Lower leg skin (tissue), 4 donors: ENCODE results near the gene MEGF8. TPM values are rescaled to one million over a fixed set of nuclear protein-coding genes. Genes with fewer than 3 reads are reported as not detected.

Experiments used
- DNase-seq, 2 donors: peaks; one replicate each; pipeline ENCODE4 v3.0.0-alpha.2; 2019; ENCODE audit warnings: low spot score in 2 of 2
- H3K4me3 ChIP-seq: fragments of 200-600 bp; sonication (generic); 2 replicates; pipeline ENCODE4 v1.5.1; 2017; ENCODE audit warnings: mild to moderate bottlenecking, low read depth; ENCODE audit not compliant: poor library complexity, severe bottlenecking
- POLR2A ChIP-seq, 2 donors: fragments of 450-650 bp; IDR thresholded peaks; one replicate each; pipeline ENCODE4 v1.6.1; 2016 to 2017; ENCODE audit warnings: antibody characterized with exemption in 2 of 2, mild to moderate bottlenecking in 1 of 2, moderate library complexity in 1 of 2
- WGBS, 2 donors: methylation state at CpG; one replicate each; pipeline ENCODE4 v1.1.5; 2018; 5-methylcytosine and 5-hydroxymethylcytosine counted together
- intact Hi-C: fragments of 100-400 bp; cut with DNase I; formaldehyde crosslinking; loops from one replicate; pipeline ENCODE4 v1.15.0; 2023; ENCODE audit warnings: low total_unique reads
- total RNA-seq, 4 donors: library from RNA; depleted of rRNA; stranded (reverse); fragments of >200 nt; gene quantifications; one replicate each; pipeline ENCODE4 v1.1.0, GENCODE V29; 2016
- TF ChIP-seq, protein P1 (sequence below), 3 donors: fragments of 450-650 bp; IDR thresholded peaks; one replicate each; pipeline ENCODE4 v1.5.1; 2016; ENCODE audit warnings: antibody characterized with exemption in 3 of 3, mild to moderate bottlenecking in 3 of 3, moderate library complexity in 2 of 3

MEGF8 gene
- total RNA-seq, 4 donors from 2014 or later: 6.1 to 14.1 (median 12.0) TPM

DNA sequence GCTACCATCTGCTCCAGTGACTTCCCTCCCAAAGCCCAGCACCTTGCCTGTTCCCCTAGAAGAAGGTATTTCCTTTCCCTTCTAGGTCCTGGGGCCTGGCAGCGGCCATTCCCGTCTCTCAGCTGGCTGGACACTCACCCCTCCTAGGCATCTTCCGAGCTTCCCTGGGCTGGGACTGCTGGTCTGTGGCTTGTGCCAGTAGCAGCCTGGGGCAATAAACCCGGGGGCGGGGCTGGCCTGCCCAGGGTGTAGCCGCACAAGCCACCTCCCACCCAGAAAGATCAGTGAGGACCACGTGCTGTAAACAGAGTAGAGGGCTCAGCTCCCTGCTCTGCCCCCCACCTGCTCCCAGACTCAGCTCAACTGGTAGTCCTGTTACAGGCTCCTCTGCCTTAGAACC, 86.8 kb downstream of the MEGF8 start:
- TF ChIP-seq POLR2A (IDR thresholded peaks at IDR 0.05): no peak
- TF ChIP-seq, protein P1, sequence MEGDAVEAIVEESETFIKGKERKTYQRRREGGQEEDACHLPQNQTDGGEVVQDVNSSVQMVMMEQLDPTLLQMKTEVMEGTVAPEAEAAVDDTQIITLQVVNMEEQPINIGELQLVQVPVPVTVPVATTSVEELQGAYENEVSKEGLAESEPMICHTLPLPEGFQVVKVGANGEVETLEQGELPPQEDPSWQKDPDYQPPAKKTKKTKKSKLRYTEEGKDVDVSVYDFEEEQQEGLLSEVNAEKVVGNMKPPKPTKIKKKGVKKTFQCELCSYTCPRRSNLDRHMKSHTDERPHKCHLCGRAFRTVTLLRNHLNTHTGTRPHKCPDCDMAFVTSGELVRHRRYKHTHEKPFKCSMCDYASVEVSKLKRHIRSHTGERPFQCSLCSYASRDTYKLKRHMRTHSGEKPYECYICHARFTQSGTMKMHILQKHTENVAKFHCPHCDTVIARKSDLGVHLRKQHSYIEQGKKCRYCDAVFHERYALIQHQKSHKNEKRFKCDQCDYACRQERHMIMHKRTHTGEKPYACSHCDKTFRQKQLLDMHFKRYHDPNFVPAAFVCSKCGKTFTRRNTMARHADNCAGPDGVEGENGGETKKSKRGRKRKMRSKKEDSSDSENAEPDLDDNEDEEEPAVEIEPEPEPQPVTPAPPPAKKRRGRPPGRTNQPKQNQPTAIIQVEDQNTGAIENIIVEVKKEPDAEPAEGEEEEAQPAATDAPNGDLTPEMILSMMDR (IDR thresholded peaks at IDR 0.05): no peak
- intact Hi-C loops: no loop called here
- no peak overlapping the region for H3K4me3 ChIP-seq
- DNase-seq: no peak
- WGBS, 2 donors: 46 to 47% methylated on average over 7 of the region's 7 CpGs

DNA sequence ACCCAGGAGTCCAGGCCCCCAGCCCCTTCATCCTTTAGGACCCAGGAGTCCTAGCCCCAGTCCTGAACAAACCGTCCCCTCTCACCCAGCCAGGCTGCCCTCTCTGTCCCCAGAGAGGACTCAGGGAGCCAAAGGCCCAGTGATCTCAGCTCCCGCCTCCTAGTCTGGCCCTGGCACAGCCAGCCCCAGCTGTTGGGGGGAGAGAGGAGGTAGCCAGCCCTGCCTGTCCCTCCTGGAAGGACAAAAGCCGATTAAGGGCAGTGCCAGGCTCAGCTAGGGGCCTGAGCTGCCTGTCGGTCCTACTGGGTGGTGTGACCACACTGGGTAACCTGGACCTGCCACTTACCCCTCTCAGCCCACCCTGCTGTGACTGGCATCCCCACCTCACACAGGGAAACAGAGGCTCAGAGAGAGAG, 87.2 kb downstream of the MEGF8 start:
- intact Hi-C loops: no loop called here
- no peak overlapping the region for H3K4me3 ChIP-seq
- DNase-seq: no peak
- TF ChIP-seq POLR2A (IDR thresholded peaks at IDR 0.05): no peak
- TF ChIP-seq, protein P1 (IDR thresholded peaks at IDR 0.05): no peak
- 68 to 84% methylated on average over 2 to 4 of the region's 4 CpGs for whole genome bisulfite sequencing, 2 donors

DNA sequence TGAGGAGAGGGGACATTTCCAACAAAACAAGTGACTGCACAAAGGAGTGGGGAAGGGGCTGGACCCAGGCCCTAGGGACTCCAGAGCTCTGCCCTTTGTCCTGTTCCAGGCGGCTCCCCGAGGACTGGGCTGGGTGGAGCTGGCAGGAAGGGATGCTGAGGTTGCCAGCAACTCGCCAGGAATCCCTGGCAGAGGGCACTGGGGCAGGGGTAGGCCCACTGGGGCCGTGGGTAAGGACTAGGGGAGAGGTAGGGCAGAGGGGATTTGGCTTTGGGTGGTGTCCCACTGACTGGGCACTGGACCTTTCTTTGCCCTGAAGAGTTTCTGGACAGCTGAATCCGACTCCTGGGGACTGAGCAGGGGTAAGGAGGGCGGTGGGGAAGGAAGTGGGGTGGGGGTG, 93.9 kb downstream of the MEGF8 start:
- 36 to 49% methylated on average over 6 of the region's 6 CpGs for WGBS, 2 donors
- intact Hi-C loops: no loop called here
- DNase-seq: no peak
- no peak overlapping the region for H3K4me3 ChIP-seq
- no peak for TF ChIP-seq POLR2A (IDR thresholded peaks at IDR 0.05)
- TF ChIP-seq, protein P1 (IDR thresholded peaks at IDR 0.05): no peak

DNA sequence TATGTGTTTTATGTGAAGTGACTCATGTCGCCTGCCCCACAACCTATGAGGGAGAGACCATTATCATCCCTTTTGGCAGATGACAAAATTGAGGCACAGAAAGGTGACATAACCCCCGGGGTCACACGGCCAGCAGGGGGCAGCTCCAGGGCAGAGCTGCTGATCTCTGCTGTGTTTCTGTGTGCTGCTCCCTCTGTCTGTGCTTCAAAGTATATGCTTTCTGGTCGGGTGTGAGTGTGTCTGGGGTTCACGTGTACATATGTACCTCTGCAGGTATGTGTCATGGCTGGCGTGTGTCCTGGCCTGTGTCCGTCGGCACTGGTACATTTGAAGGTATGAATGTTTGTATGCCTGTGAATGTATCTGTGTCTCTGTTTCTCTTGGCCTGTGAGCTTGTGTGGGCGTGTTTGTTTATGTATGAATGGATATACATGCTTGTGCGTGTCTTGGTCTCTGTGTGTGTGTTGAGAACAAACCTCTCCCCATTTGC, 94.7 kb downstream of the MEGF8 start:
- H3K4me3 ChIP-seq: no peak overlapping the region
- intact Hi-C loops: no loop called here
- TF ChIP-seq, protein P1 (IDR thresholded peaks at IDR 0.05): no peak
- TF ChIP-seq POLR2A (IDR thresholded peaks at IDR 0.05): no peak
- no peak for DNase-seq
- WGBS, 2 donors: 27 to 49% methylated on average over 10 of the region's 10 CpGs

DNA sequence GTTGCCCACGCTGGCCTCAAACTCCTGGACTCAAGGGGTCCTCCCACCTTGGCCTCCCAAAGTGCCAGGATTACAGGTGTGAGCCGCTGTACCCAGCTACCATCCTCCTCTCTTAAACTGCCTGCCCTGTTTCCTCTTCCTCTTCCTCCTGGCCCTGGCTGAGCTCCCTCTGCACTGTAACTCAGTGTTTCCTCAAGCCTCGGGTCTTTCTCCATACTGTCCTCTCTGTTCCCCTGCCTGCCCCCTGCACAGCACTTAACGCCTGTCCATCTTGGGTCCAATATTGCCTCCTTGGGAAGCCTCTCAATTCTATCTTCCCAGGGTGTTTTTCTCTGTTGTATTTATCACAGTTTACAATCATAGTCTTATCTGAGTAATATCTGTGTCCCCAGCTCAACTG, 95.7 kb downstream of the MEGF8 start:
- no peak for TF ChIP-seq POLR2A (IDR thresholded peaks at IDR 0.05)
- TF ChIP-seq, protein P1 (IDR thresholded peaks at IDR 0.05): no peak
- intact Hi-C loops: no loop called here
- no peak for DNase-seq
- no peak overlapping the region for H3K4me3 ChIP-seq
- WGBS, 2 donors: 65 to 78% methylated on average over 4 of the region's 4 CpGs

DNA sequence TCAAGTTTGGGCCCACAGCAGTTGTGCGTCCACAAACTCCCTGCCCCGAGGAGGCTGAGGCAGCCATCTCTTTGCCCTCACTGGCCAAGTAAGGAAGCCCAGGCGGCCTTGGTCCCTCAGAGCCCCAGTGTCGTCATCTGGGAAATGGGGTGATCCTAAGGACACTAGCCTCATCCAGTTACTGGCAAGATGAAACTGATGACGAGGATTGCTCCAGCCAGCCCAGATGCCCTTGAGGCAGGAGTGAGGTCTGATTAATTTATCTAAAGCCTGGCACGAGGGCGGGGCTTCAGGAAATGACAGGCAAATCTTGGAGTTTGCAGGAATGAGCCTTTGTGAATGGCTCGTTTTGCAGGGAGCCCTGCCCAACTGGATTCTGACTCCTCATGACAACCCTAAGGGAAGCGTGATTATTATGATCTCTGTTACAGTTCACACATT, 96.2 kb downstream of the MEGF8 start:
- H3K4me3 ChIP-seq: no peak overlapping the region
- WGBS, 2 donors: 38 to 45% methylated on average over 9 of the region's 9 CpGs
- intact Hi-C loops: no loop called here
- DNase-seq: no peak
- TF ChIP-seq, protein P1 (IDR thresholded peaks at IDR 0.05): no peak
- no peak for TF ChIP-seq POLR2A (IDR thresholded peaks at IDR 0.05)
